GM12875 (cell line): ENCODE results near the gene ALS2CL.

Experiments used
- H3K4me3 ChIP-seq: one replicate; pipeline ENCODE4 v1.5.1; 2011; ENCODE audit warnings: low read depth, low read length, control low read depth
- CTCF ChIP-seq: IDR thresholded peaks from 2 replicates; pipeline ENCODE4 v1.5.1; 2011; ENCODE audit warnings: low read depth, mild to moderate bottlenecking, control low read depth, inconsistent platforms, low read length, moderate library complexity, borderline replicate concordance; ENCODE audit not compliant: insufficient read depth

Gene ALS2CL

GRCh38 chr3:46624975-46625490, 68.4 kb downstream of the ALS2CL start:
- no peak for TF ChIP-seq CTCF
- no peak overlapping the region for H3K4me3 ChIP-seq

DNA sequence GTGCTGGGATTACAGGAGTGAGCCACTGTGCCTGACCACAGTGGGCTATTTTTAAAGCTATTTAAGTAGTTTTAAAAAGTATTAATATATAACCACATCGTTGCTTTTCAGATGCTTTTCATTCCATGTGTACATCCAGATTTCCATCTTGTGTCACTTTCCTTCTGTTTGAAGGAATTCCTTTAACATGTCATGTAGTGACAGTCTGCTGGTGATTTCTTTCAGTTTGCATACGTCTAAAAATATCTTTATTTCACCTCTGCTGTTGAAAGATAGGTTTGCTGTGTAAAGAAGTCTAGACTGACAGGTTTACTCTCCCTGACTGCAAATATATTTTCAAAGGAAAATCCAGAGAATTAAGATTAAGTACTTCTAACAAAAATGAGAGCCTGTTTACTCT, 68.9 kb downstream of the ALS2CL start:
- no peak for TF ChIP-seq CTCF
- H3K4me3 ChIP-seq = no peak overlapping the region

DNA sequence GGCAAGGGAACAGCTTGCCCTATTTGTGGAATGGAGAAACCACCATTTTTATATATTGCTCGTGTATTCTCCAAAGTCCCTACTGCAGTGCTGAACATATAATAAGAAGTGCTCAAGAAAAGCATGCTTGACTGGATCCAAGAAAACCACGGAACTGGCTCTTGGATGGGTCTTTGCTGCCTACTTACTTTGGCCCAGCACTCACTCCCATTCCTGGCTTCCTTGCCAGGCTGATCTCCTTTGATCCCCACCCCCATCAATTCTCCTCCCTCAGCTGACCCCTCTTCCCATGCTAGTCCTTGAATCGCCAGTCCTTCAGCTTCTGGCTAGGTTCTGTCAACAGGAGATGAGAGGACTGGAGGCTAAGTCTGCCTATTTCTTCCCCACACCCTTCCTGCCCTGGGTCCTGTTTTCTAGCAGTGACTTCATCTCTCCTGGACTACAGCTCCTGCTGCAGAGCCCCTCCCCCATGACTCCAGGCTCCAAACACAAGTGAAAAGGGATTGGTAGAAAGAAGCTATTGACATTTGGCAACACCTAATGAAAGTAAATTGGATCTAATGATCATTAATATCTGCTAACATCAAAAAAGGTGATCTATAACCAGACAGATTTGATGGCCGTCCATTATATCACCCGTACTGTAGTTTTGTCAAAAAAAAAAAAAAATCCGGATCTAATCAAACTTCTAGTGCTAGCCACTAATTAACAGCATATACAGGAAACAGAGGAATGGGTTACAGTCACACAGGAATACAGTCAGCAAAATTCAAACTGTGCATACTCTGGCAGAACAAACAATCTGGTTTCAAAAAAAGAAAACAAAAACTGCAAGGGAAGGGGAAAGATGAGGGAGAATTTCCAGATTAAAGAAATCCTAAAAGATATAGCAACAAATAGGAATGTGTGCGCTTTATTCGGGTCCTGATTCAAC, 73.4 kb downstream of the ALS2CL start:
- TF ChIP-seq CTCF = no peak
- H3K4me3 ChIP-seq = no peak overlapping the region
